ENCODE measurements around the gene PRDM16. TPM values are rescaled to one million over a fixed set of nuclear protein-coding genes. Genes with fewer than 3 reads are reported as not detected.

The PRDM16 gene
- polyA plus RNA-seq, 1 experiment: 0.06 TPM

- ChIA-PET POLR2A (no interaction called here), CTCF (no interaction called here)
- H3K4me3 ChIP-seq (ENCODE audit: low read depth, low read length): no peak overlapping the region
- H3K27me3 ChIP-seq (ENCODE audit: control insufficient read depth, insufficient read depth, low read length): no peaks in the 10 kb centered on the region
- DNase-seq (ENCODE audit: low read depth, low spot score): no peak
- TF ChIP-seq CTCF (IDR thresholded peaks at IDR 0.05; ENCODE audit: low read depth, low read length): no peak
- H3K9me3 ChIP-seq (ENCODE audit: control insufficient read depth, insufficient read depth, low read length): peaks cover 17% of the 10 kb centered on the region; the same call in 1 of the 2 replicates
- no peak overlapping the region for H3K27ac ChIP-seq (ENCODE audit: low read depth, low read length)
These were observed 140.2 kb downstream of the PRDM16 start for GRCh38 chr1:3209201-3209600.

GRCh38 chr1:3211582-3212375, 142.8 kb downstream of the PRDM16 start:
- ChIA-PET POLR2A (no interaction called here), CTCF (no interaction called here)
- TF ChIP-seq CTCF (IDR thresholded peaks at IDR 0.05; ENCODE audit: low read depth, low read length): no peak
- Histone ChIP-seq H3K9me3 (ENCODE audit: control insufficient read depth, insufficient read depth, low read length) (peaks cover 17% of the 10 kb centered on the region; the same call in 1 of the 2 replicates), H3K27me3 (ENCODE audit: control insufficient read depth, insufficient read depth, low read length) (peaks cover 3% of the 10 kb centered on the region), H3K27ac (ENCODE audit: low read depth, low read length) (no peak overlapping the region), H3K4me3 (ENCODE audit: low read depth, low read length) (no peak overlapping the region)
- no peak for DNase-seq (ENCODE audit: low read depth, low spot score)

GRCh38 chr1:3212453-3213355, 143.7 kb downstream of the PRDM16 start:
- H3K4me3 ChIP-seq (ENCODE audit: low read depth, low read length): no peak overlapping the region
- no peak for DNase-seq (ENCODE audit: low read depth, low spot score)
- no peak for TF ChIP-seq CTCF (IDR thresholded peaks at IDR 0.05; ENCODE audit: low read depth, low read length)
- H3K9me3 ChIP-seq (ENCODE audit: control insufficient read depth, insufficient read depth, low read length): peaks cover 15% of the 10 kb centered on the region; the same call in 1 of the 2 replicates
- ChIA-PET CTCF (no interaction called here), POLR2A (no interaction called here)
- no peak overlapping the region for H3K27ac ChIP-seq (ENCODE audit: low read depth, low read length)
- H3K27me3 ChIP-seq (ENCODE audit: control insufficient read depth, insufficient read depth, low read length): peaks cover 3% of the 10 kb centered on the region

- Histone ChIP-seq H3K4me3 (ENCODE audit: low read depth, low read length) (no peak overlapping the region), H3K9me3 (ENCODE audit: control insufficient read depth, insufficient read depth, low read length) (peaks cover 12% of the 10 kb centered on the region; the same call in 1 of the 2 replicates), H3K27me3 (ENCODE audit: control insufficient read depth, insufficient read depth, low read length) (peaks cover 8% of the 10 kb centered on the region), H3K27ac (ENCODE audit: low read depth, low read length) (no peak overlapping the region)
- no peak for TF ChIP-seq CTCF (IDR thresholded peaks at IDR 0.05; ENCODE audit: low read depth, low read length)
- ChIA-PET CTCF (no interaction called here), POLR2A (no interaction called here)
- no peak for DNase-seq (ENCODE audit: low read depth, low spot score)
These were observed 144.7 kb downstream of the PRDM16 start for GRCh38 chr1:3213730-3214129.

All from AG04450 (cell line).